NCI-H2227 (cell line): ENCODE results near the gene B3GNT8.
"Not testable (repeated sequence)": the region's sequence is repeated elsewhere in the genome, so short reads cannot be mapped to it uniquely, and the experiment has no call there.

Experiments
- DNase-seq: peaks from one replicate; lab custom pipeline; 2025; ENCODE audit not compliant: unreplicated experiment; lab: John Stamatoyannopoulos, UW

B3GNT8 gene, protein sequence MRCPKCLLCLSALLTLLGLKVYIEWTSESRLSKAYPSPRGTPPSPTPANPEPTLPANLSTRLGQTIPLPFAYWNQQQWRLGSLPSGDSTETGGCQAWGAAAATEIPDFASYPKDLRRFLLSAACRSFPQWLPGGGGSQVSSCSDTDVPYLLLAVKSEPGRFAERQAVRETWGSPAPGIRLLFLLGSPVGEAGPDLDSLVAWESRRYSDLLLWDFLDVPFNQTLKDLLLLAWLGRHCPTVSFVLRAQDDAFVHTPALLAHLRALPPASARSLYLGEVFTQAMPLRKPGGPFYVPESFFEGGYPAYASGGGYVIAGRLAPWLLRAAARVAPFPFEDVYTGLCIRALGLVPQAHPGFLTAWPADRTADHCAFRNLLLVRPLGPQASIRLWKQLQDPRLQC

DNA sequence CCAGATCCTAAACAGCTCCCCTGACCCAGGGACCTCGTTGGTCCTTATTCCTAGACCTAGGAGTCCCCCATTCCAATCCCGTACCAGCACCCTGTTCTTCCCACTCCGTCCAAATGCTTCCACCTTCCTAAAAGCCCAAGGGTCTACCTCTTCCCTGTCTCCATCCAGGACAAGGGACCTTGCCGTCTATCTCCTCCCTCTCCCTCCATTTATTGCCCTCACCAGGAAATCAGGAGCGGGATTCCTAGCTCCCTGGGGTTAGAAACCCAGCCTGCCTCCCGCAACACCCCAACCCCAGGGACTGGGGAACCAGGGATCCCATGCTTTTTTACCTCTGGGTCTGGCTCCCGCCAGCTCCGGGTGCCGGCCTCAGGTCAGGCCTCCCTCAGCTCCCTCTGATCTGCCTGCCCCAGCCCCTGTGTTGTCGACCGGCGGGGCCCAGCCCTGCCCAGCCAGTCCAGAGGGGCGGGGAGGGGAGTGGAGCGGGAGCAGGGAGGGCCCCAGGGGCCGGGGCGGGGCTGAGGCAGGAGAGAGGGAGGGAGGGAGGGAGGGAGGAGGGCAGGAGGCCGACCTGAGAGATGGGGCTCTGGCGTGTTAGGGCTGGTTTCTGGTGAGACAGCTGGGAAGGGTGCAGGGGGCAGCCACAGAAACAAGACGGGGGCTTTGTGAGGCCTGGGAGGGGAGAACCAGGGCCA lies at the start of gene B3GNT8:
Gene B3GNT8, minus strand, starts transcription at position 423 of the 695 bp plus-strand sequence. CDS start 596 bp downstream, outside the sequence.
- DNase-seq, result peak; percentile 94

DNA sequence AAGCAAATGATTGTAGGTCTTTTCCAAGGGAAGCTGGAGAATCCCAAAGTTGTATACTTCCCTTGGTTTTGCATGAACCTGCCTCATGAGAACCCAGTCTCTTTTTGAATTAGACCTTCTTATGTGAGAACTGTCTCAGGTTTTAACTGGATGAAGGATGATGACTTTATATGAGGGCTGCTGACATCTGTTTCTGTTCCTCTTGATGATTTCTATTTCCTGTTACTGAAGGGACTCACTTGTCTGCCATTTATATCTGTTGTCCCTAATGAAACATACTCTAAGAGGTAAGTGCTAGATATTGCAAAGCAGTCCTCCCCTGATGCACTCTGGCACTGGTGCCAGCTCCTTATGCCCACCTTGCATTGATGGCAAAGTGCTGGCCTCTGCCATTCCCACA lies 49.4 kb upstream of the B3GNT8 start:
- no peak for DNase-seq

DNA sequence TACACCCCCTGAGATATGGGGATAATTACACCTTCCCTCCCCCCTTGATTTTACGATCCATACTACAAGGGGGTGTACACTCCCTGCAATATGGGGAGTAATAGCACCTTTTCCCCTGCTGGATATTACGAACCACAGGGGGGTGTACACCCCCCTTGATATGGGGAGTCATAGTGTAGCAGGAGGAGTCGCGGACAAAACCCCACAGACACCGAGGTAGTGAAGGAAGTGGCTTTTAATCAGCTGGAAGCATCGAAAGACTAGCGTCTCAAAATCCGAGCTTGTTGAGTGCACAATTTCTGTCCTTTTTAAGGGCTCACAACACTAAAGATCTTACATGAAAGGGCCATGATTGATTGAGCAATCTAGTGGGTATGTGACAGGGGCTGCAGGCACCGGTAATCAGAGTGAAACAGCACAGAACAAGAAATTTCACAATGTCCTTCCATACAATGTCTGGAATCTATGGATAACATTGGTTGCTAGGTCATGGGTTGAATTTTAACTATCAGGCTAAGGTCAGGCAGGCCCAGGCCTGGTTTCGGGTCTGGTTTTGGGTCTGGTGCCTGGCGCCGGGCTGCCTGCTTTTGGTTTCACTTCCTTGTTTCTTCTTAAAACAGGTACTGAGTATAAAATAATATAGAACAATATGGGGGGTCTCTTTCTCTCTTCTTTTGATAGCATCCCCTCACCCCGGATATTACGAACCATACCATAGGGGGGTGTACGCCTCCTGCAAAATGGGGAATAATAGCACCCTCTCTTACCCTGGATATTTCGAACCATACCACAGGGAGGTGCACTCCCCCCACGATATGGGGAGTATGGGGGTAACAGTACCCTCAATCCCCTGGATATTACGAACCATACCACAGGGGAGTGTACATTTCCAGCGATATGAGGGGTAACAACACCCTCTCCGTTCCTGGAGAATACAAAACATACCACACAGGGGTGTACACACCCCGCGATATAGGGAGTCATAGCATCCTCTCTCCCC lies 36.4 kb upstream of the B3GNT8 start:
- DNase-seq, result not testable (repeated sequence)

DNA sequence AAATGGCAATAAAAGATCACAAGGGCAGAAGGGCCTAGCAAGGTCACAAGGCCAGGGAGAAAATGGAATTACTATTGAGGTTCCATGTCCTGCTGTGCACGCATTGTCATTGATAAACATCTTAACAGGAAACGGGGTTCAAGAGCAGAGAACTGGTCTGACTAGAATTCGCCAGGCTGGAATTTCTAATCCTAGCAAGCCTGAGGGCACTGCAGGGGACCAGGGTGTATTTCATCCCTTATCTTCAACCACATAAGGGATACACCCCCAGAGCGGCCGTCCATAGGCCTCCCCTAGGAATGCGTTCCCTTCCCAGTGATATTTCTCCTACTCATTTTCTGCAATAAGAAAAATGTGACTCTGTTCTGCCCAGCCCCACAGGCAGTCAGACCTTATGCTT lies 35.3 kb upstream of the B3GNT8 start:
- no peak for DNase-seq

DNA sequence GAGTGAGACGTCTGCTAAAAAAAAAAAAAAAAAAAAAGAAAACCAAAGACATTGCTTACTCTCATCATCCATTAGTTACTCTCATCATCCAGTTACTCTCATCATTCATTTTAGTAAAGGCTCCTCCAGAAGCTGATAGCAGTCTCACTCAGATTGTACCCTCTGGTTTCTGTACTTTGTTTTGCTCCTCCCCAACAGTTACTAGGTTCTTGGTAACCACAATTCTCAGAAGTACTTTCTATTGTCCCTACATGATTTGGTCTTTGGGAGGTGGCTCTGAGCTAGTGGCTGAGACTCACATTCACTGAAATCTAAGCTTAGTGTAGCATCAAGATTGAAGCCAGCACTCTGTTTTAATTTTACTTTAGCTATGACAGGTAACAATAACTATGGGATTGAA lies 30.1 kb upstream of the B3GNT8 start:
- DNase-seq, result no peak

DNA sequence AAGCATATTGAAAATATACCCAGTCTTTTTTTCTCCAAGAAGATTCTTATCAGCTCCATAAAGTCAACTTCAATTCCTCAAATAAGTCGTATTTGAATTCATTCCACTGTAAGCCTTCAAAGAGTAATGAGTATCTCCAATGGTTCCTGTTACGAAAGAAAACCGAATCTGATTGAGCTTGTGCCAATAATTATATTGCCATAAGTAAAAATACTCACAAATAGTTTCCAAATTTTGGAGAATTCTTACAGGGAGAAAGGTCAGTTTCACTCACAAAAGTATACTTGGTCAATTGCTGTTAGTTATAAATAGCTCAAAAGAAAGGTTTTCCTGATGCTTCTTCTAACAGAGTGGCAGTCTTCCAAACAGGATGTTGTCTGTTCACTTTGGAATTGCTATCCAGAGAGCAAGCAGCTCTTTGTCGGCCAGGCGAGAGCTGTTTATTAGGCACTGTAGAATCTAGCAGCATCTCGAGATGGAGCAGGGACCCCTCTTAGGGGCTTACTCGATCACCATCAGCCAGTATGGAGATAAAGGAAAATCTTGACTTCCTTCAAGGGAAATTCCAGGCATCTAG lies 29.3 kb upstream of the B3GNT8 start:
- no peak for DNase-seq

DNA sequence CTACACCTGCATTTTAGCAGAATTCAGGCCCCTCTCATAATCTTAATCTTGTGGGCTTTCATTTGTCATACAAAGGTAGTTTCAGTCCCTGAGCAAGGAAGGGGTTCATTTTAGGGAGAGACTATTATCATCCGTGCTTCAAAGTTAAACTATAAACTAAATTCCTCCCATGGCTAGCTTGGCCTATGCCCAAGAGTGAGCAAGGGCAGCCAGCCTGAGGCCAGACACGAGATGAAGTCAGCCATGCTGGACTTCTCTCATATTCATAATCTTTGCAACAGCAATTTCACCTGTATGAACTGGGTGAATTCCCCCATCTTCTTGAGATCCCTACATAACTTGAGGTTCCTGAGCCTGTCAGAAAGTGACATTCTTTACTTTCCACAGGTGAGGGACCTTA lies 28.8 kb upstream of the B3GNT8 start:
- no peak for DNase-seq

DNA sequence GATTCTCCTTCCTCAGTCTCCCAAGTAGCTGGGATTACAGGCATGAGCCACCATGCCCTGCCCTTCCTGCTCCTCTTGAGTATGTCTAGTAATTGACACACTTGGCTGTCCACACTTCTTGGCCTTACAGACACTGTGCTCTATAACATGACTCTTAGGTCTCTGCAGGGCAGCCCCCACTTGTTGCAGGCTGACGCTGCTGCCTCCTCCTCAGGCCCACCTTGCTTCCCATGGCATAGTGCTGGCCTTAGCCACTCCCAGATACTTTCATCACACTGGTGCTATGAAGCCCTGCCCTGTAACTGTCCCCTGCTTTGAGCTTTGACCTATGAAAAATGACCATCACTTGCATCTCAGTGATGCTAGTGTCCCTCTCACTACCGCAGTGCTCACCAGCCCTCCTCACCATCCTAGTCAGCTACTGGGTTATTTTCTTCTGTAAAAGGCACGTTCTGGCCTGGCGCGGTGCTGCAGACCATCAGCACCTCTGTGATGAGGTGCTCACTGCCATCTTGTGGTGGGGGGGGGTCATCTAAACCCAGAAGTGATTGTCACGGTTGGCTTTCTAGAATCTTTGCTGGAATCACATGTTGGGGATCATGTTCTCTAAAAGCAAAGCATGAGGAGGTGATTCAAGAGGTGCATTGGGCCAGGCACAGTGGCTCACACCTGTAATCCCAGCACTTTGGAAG lies 25.6 kb upstream of the B3GNT8 start:
- DNase-seq, result no peak

DNA sequence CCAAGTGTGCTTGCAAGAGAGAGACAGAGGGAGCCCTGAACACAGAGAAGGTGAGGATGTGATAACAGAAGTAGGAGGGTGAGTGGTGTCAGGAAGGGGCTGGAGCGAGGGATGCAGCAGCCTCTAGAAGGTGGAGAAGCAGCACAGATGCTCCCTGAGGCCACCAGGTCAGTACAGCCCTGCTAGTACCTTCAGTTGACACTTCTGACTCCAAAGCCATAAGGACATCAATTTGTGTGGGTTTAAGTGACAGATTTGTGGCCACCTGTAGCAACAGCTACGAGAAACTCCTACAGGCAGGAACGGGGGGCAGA lies 22.6 kb upstream of the B3GNT8 start:
- no peak for DNase-seq

DNA sequence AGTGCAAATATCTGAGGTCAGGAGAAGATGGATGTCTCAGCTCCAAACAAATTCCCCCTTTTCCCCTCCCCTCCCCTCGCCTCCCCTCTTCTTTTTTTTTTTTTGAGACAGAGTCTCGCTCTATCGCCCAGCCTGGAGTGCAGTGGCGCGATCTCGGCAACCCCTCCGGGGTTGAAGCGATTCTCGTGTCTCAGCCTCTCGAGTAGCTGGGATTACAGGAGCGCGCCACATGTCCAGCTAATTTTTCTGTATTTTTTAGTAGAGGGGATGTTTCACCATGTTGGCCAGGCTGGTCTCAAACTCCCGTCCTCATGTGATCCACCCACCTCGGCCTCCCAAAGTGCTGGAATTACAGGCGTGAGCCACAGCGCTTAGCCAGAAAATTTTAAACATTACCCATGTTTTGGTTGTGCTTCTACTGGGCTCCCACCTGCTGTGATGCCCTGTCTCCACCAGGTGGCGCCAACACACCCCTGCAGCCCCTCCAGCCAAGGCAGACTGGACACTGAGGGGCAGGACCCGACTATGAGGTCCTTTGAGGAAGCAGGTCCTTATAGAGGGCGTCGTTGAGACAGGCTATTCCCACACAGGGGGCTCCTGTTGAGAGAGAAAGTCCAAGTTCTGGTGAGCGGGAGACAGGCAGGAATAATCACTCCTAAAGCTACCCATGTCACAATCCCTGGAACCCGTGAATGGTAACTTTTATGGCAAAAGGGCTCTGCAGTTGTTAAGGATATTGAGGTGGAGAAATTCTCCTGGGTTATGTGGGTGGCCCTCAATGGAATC lies 22.1 kb upstream of the B3GNT8 start:
- peak; percentile 88 for DNase-seq

DNA sequence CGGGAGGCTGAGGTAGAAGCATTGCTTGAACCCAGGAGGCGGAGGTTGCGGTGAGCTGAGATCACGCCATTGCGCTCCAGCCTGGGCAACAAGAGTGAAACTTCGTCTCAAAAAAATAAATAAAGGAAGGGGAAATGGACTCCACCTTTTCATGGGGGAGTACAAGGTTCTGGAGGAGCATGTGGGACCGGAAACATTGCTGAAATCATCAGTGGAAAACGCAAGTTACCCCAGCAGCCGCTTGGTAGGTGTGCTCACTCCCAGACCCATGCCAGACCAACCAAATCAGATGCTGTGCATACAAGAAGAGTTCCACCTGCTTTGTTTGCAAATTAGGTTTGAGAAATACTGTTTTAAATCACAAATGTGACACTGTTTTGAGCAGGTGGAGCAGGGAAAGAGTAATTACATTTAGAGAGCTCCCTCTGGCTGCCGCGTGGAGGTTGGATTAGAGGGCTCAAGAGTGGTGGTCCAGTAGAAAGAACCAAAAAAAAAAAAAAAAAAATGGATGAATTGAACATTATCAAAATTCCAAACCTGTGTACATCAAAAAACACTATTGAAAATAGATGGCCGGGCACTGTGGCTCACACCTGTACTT lies 20.7 kb upstream of the B3GNT8 start:
- no peak for DNase-seq

DNA sequence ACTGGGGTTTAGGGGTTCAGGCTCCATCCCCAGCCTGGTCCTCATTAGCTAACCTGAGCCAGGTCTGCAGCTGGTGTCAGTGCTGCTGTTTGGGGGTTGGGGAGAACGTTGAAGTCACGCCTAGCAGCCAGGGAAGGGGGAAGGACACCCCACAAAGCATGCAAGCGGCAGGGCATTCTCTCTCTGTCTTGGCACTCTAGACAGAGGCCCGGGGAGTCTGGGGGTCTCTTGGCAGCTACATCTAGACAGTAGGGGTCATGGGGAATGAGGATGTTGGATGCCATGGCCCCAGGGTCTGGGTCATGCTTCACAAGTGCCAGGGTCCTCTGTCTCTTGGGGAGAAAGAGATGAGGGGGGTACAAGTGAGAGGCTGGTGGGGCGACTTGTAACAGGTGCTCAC lies 18.4 kb upstream of the B3GNT8 start:
- DNase-seq, result no peak

DNA sequence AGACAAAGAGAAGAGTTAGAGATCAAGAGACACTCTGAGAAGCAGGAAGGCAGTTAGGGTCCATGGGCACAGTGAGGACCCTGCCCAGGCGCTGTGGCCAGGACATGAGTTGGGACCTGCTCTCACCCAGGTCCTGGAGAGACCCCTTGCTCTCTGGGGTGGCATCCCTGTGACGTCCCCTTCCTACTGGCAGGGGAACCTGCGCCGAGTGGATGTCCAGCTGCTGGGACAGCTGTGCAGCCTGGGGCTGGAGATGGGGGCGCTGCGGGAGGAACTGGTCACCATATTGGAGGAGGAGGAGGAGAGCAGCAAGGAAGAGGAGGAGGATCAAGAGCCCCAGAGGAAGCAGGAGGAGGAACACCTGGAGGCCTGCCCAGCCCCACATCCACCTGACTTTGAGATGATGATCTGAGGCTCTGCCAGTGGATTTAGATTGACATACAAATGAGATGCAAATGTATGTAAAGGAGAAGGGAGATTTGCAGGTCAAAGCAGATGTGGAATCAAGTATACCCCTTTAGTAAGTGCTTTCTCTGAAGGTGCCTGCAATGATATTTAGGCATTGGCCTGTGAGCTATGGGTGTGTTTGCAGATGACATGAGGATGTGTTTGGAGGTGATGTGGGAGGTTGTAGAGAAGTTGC lies 16.8 kb upstream of the B3GNT8 start:
- DNase-seq, result no peak

DNA sequence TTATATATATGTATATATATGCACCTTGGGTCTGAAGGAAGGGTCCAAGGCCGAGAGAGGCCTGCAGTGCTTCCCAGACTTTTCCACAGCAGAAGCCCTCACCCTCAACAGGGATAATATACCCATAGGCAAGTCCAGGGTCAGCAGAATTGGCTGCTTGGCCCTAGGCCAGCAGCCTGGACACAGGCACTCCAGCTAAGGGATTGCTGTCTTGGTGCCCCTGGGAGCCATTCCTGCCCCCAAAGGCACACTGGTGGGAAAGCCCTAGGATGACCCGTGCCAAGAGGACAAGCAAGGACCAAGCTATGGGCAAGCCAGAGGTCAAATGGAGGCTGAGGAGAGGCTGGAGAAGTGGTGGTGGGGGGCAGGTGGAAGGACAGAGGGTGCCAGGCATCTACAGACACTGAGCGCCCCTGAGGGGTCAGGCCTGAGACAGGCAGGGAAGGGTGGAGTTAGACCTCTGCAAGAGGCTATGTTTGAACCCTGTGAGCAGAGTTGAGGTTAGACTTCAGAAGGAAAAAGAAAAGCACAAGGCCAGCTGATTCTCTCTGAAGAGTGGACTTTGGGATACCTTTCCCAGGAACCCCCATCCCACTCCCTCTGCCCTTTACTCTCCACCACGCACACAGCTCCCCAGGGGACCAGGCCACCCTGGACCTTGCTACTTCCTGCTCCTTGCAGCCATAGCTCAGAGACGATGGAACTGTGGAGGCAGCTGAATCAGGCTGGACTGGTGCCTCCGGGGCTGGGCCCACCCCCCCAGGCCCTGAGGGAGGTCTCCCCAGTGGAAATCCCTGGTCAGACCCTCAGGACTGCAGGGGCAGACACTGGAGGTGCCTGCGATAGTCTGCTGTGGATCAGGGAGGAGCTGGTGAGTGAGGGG lies 15.5 kb upstream of the B3GNT8 start, which contains the start of gene ERICH4:
Gene ERICH4, plus strand, starts transcription at position 684 of the 883 bp plus-strand sequence. Its CDS starts 14 bp downstream, at position 698.
- DNase-seq, result no peak

DNA sequence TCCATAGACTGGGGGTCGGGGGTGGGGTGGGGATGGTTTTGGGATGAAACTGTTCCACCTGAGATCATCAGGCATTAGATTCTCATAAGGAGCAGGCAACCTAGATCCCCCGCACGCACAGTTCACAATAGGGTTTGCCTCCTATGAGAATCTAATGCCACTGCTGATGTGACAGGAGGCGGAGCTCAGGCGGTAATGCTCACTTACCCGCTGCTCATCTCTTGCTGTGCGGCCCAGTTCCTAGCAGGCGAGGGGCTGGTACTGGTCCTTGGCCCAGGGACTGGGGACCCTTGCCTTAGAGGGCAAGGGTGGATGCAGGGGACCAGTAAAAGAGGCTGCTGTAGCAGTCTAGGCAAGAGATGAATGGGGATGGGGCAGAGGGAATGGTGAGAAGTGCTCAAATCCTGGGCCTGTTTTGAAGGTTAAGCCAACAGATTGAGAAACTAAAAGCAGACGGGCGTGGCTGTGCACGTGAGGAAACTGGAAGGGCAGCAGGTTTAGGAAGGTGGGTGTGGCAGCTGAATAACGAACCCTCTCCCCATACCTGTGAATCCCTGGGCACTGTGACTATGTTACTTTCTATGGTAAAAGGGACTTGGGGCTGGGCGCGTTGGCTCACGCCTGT lies 14.3 kb upstream of the B3GNT8 start:
- DNase-seq, result no peak

DNA sequence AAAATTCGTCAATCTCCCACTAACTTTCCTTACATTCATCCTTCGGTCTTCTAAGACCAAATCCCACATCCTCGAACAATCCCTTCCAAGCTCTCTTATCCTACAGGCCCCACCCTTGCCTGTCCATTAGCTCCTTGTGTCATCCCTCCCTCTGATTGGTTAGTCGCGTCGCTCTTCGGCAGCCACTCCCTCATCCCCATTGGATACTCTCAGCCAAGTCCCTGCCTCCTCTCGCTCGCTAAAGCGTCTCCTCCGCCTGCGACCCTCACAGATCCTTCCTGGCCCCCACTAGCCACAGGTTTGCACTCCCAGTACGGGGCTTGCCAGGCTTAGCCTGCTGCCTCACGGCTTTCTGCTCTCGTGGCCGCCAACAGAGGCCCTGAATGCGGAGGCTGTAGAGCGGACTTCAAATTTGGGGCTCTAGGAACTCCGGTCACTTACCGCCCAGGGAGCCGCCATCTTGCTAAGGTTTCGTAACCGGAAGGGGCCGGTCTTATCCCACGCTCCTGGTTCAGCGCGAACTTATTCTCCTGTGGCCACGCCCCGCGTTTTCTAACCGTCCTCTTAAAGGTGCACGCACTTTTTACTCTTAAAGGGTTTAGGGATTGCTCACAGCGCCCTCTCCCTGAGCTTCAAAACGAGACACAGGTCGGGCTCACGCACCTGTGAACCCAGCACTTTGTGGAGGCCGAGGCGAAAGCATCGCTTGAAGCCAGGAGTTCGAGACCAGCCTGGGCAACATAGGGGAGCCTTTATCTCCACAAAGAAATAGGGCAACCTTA lies 12.5 kb upstream of the B3GNT8 start, which contains the start of gene DMAC2:
Gene DMAC2, minus strand, starts transcription at position 472 of the 782 bp plus-strand sequence. Its CDS starts 13 bp downstream, at position 459.
- peak; percentile 100 for DNase-seq
